Esophagus squamous epithelium (tissue), 4 donors: ENCODE measurements around the gene LAMTOR2.

Experiments used
- POLR2A ChIP-seq, 4 donors: fragments of 450-650 bp; IDR thresholded peaks; one replicate each; pipeline ENCODE4 v1.6.1; 2017; ENCODE audit warnings: antibody characterized with exemption in 4 of 4, mild to moderate bottlenecking in 4 of 4, moderate library complexity in 3 of 4
- TF ChIP-seq, protein P1 (sequence below), 6 experiments: fragments of 450-650 bp in 4 of 6; fragments of 200-600 bp in 2 of 6; sonication (generic) in 2 of 6; IDR thresholded peaks; one replicate each; pipeline ENCODE4 v1.5.1; 2016 to 2019; ENCODE audit warnings: antibody characterized with exemption in 6 of 6, mild to moderate bottlenecking in 4 of 6, moderate library complexity in 4 of 6

DNA sequence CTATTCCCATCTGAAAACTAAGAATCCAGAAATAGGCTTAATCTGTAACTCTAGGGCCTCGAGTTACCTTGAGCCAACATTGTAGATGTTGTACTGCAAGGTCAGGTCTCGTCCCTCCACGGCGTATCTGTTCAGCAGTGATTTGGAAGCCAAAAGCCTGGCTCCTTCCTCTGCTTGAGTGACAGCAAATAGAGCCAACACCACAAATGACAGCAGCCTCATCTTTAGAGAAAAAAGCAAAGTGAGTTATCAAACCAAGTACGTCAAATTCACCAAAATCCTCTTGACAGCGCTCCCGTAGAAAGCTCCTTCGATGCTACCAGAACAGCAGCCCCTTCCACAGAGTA lies 34.7 kb upstream of the LAMTOR2 start:
- TF ChIP-seq, protein P1, sequence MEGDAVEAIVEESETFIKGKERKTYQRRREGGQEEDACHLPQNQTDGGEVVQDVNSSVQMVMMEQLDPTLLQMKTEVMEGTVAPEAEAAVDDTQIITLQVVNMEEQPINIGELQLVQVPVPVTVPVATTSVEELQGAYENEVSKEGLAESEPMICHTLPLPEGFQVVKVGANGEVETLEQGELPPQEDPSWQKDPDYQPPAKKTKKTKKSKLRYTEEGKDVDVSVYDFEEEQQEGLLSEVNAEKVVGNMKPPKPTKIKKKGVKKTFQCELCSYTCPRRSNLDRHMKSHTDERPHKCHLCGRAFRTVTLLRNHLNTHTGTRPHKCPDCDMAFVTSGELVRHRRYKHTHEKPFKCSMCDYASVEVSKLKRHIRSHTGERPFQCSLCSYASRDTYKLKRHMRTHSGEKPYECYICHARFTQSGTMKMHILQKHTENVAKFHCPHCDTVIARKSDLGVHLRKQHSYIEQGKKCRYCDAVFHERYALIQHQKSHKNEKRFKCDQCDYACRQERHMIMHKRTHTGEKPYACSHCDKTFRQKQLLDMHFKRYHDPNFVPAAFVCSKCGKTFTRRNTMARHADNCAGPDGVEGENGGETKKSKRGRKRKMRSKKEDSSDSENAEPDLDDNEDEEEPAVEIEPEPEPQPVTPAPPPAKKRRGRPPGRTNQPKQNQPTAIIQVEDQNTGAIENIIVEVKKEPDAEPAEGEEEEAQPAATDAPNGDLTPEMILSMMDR (IDR thresholded peaks at IDR 0.05), result no peak
- no peak for TF ChIP-seq POLR2A (IDR thresholded peaks at IDR 0.05)
